Gastrocnemius medialis (tissue), 4 donors: ENCODE measurements around the gene RNLS. TPM values are rescaled to one million over a fixed set of nuclear protein-coding genes. Genes with fewer than 3 reads are reported as not detected.

Experiments
- ATAC-seq, 2 donors: fragments of 150-250 bp; one replicate each; pipeline ENCODE4 v1.9.1; 2016
- DNase-seq, 2 donors: peaks; one replicate each; pipeline ENCODE4 v3.0.0-alpha.2; 2019
- H3K27ac ChIP-seq, 4 donors: fragments of 200-600 bp; sonication (generic); 1 replicate in 1 of 4; 2 replicates in 3 of 4; pipeline ENCODE4 v1.5.1; 2016 to 2018; ENCODE audit warnings: mild to moderate bottlenecking in 2 of 4, moderate library complexity in 1 of 4
- H3K27me3 ChIP-seq, 3 donors: fragments of 200-600 bp; sonication (generic) in 2 of 3; 1 replicate in 1 of 3; 2 replicates in 2 of 3; pipeline versions ENCODE4 v1.5.1 to v1.6.0; 2016 to 2019; ENCODE audit warnings: mild to moderate bottlenecking in 1 of 3, moderate library complexity in 1 of 3
- H3K36me3 ChIP-seq, 2 donors: fragments of 200-600 bp; sonication (generic) in 1 of 2; one replicate each; pipeline ENCODE4 v1.5.1; 2017 to 2018
- H3K4me1 ChIP-seq, 2 donors: fragments of 200-600 bp; sonication (generic) in 1 of 2; one replicate each; pipeline ENCODE4 v1.5.1; 2016 to 2017; ENCODE audit warnings: mild to moderate bottlenecking in 2 of 2
- H3K4me3 ChIP-seq, 4 donors: fragments of 200-600 bp; sonication (generic) in 3 of 4; 1 replicate in 1 of 4; 2 replicates in 3 of 4; pipeline ENCODE4 v1.5.1; 2016 to 2019; ENCODE audit warnings: mild to moderate bottlenecking in 2 of 4
- H3K9me3 ChIP-seq, 3 donors: fragments of 200-600 bp; sonication (generic) in 2 of 3; 1 replicate in 1 of 3; 2 replicates in 2 of 3; pipeline ENCODE4 v1.5.1; 2016 to 2019
- POLR2A ChIP-seq, 2 donors: fragments of 450-650 bp; IDR thresholded peaks; one replicate each; pipeline ENCODE4 v1.6.1; 2017; ENCODE audit warnings: antibody characterized with exemption in 2 of 2, mild to moderate bottlenecking in 2 of 2, moderate library complexity in 2 of 2
- in situ Hi-C, 4 donors: fragments of 200-750 bp; cut with MboI; loops; one replicate each; pipeline versions ENCODE4 v1.15.0 to v1.8.0; 2017; ENCODE audit warnings: low sequenced_read_pairs in 4 of 4
- intact Hi-C: fragments of 100-400 bp; cut with DNase I; formaldehyde crosslinking; loops from one replicate; pipeline ENCODE4 v1.15.1; 2023; ENCODE audit warnings: low total_unique reads
- total RNA-seq, 4 donors: library from RNA; depleted of rRNA; stranded (reverse); fragments of >200 nt; gene quantifications; one replicate each; pipeline versions ENCODE4 v1.1.0 to v1.2.3, GENCODE V29; 2016
- TF ChIP-seq, protein P1 (sequence below), 5 experiments: fragments of 450-650 bp in 3 of 5; fragments of 200-600 bp in 2 of 5; sonication (generic) in 2 of 5; IDR thresholded peaks in 4 of 5; conservative IDR thresholded peaks in 1 of 5; 1 replicate in 4 of 5; 2 replicates in 1 of 5; pipeline ENCODE4 v1.5.1; 2016 to 2019; ENCODE audit warnings: antibody characterized with exemption in 5 of 5, mild to moderate bottlenecking in 3 of 5, moderate library complexity in 3 of 5

Gene RNLS
- total RNA-seq, 4 donors from 2014 or later: 8.1 to 17.5 (median 9.7) TPM

DNA sequence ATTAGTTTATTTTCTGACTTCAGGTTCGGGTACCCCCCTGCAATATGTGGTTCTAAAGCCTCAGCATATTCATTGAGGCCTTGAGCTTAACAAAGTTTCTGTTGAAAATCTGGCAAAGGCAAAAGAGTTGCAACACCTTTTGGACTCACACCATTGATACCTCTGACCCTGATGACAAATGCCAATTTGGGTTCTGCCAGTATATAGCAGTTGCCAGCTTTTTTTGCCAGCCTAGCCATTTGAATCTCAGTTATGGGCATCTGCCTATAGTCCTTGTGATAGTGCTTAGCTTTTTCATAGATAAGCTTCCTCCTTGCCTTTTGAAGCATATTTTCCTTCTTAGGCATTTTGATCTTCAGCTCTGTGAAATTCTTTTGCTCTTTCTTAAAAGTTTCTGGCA, 35.4 kb upstream of the RNLS start:
- in situ Hi-C loops: no loop called here

DNA sequence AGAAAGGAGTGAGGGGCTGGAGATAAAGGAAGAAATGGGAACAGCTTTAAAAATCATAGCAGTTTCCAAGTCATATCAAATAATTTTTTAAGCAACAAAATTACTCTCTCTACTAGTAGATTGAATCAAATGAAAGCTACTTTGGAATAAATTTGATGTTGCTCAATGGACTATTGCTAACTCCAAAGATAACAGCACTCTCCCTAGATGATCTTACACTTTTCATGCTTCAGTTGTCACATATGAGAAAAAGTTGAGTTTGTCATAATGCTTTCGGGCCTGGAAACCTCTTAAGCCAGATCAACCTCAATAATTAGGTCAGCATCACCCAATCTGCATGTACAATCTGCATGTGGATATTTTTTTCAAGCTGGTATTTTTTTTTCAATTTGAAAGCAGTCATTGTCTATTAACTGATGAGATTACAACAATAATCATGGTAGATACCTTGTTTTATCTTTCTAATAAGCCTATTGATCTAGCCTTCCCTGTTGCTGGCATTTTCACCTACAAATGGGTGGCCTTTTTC, 34.7 kb upstream of the RNLS start:
- TF ChIP-seq, protein P1, sequence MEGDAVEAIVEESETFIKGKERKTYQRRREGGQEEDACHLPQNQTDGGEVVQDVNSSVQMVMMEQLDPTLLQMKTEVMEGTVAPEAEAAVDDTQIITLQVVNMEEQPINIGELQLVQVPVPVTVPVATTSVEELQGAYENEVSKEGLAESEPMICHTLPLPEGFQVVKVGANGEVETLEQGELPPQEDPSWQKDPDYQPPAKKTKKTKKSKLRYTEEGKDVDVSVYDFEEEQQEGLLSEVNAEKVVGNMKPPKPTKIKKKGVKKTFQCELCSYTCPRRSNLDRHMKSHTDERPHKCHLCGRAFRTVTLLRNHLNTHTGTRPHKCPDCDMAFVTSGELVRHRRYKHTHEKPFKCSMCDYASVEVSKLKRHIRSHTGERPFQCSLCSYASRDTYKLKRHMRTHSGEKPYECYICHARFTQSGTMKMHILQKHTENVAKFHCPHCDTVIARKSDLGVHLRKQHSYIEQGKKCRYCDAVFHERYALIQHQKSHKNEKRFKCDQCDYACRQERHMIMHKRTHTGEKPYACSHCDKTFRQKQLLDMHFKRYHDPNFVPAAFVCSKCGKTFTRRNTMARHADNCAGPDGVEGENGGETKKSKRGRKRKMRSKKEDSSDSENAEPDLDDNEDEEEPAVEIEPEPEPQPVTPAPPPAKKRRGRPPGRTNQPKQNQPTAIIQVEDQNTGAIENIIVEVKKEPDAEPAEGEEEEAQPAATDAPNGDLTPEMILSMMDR (IDR thresholded peaks at IDR 0.05 in 4 of 5, conservative IDR thresholded peaks at IDR 0.05 in 1 of 5): no peak
- TF ChIP-seq POLR2A (IDR thresholded peaks at IDR 0.05): no peak
- intact Hi-C loops (no loop called here), in situ Hi-C loops (no loop called here)
- ATAC-seq (no peak), DNase-seq (no peak)
- Histone ChIP-seq H3K27me3 (no peaks in the 10 kb centered on the region), H3K4me1 (no peaks in the 10 kb centered on the region), H3K27ac (no peak overlapping the region), H3K9me3 (no peaks in the 10 kb centered on the region), H3K36me3 (no peaks in the 10 kb centered on the region), H3K4me3 (no peak overlapping the region)

More for the DNA sequence above, 35.4 kb upstream of the RNLS start:
- no peak for ATAC-seq
- no peaks in the 10 kb centered on the region for H3K4me1 ChIP-seq
- no peak for TF ChIP-seq POLR2A (IDR thresholded peaks at IDR 0.05)
- TF ChIP-seq, protein P1 (IDR thresholded peaks at IDR 0.05 in 4 of 5, conservative IDR thresholded peaks at IDR 0.05 in 1 of 5): no peak
- no peak for DNase-seq
- no peaks in the 10 kb centered on the region for H3K27me3 ChIP-seq
- intact Hi-C loops: no loop called here
- H3K4me3 ChIP-seq: no peak overlapping the region
- H3K9me3 ChIP-seq: no peaks in the 10 kb centered on the region
- H3K27ac ChIP-seq: no peak overlapping the region
- H3K36me3 ChIP-seq: no peaks in the 10 kb centered on the region

DNA sequence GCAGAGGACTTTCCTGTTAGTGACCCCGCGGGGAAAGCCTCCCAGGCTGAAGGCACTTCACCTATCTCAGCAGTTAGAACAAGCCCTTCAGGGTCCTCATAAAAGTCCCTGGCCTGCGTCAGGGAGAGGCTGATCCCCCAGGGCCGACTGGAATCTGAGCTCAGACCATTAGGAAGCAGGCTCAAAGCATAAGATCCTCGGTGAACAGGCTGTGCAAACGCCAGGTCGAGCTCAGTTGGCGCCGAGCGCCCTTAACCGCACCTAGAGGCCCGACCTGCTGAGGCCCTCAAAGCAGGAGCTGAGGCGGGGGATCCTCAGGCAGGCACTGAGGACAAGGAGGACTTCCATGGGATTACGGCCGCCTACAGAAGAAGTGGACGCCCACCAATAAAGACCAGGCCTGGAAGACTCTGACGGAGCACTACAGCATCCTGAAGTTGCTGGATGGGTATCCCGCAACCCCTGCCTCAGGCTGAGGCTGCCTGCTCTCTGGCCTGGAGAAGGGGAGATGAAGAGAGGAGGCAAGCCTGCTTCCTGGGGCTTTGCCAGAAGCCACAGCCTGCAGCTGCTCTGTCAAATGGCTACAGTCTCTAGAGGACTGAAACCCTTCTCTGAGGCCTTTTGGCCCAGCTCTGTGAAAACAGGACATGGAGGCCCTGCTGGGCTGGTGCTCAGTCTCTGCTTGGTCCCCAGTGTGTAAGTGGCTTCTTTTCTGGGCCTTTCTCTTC, 33.3 kb upstream of the RNLS start:
- intact Hi-C loops: no loop called here
- DNase-seq: peak in 1 of 2 donors; percentile 13
- H3K9me3 ChIP-seq: no peaks in the 10 kb centered on the region
- TF ChIP-seq, protein P1 (IDR thresholded peaks at IDR 0.05 in 4 of 5, conservative IDR thresholded peaks at IDR 0.05 in 1 of 5): no peak
- no peak for TF ChIP-seq POLR2A (IDR thresholded peaks at IDR 0.05)
- H3K4me1 ChIP-seq: no peaks in the 10 kb centered on the region
- peak overlapping the region; percentile 19 to 63 (median 46) for H3K27ac ChIP-seq
- in situ Hi-C loops: no loop called here
- peak; percentile 39 to 45 for ATAC-seq
- H3K4me3 ChIP-seq: no peak overlapping the region
- H3K36me3 ChIP-seq: no peaks in the 10 kb centered on the region
- H3K27me3 ChIP-seq: no peaks in the 10 kb centered on the region

DNA sequence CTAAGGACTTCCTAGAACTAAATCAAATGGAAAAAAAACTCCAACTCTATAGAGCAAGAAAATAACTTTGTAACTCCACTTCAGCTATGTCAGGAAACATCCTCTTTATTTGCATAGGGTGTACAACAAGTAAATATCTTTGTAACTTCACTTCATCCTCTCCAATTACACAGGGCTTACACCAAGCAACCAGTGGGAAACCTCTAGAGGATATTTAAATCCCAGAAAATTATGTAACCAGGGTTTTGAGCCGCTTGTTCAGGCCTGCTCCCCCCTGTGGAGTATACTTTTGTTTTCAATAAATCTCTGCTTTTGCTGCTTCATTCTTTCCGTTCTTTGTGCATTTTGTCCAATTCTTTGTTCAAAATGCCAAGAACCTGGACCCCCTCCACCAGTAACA, 25.7 kb upstream of the RNLS start:
- H3K4me1 ChIP-seq: no peaks in the 10 kb centered on the region
- no peak overlapping the region for H3K4me3 ChIP-seq
- TF ChIP-seq, protein P1 (IDR thresholded peaks at IDR 0.05 in 4 of 5, conservative IDR thresholded peaks at IDR 0.05 in 1 of 5): no peak
- TF ChIP-seq POLR2A (IDR thresholded peaks at IDR 0.05): no peak
- no peaks in the 10 kb centered on the region for H3K36me3 ChIP-seq
- in situ Hi-C loops (no loop called here), intact Hi-C loops (no loop called here)
- H3K27ac ChIP-seq: no peak overlapping the region
- no peak for ATAC-seq
- no peaks in the 10 kb centered on the region for H3K9me3 ChIP-seq
- no peak for DNase-seq
- H3K27me3 ChIP-seq: no peaks in the 10 kb centered on the region
